Inflammatory macrophage treated with lipopolysaccharide for 4 hours (primary cell): ENCODE results near the gene CFAP20DC.
"Not testable (repeated sequence)": the region's sequence is repeated elsewhere in the genome, so short reads cannot be mapped to it uniquely, and the experiment has no call there.

Source experiments
- DNase-seq: peaks from one replicate; pipeline ENCODE4 v3.0.0-alpha.2; 2020

CFAP20DC gene

DNA sequence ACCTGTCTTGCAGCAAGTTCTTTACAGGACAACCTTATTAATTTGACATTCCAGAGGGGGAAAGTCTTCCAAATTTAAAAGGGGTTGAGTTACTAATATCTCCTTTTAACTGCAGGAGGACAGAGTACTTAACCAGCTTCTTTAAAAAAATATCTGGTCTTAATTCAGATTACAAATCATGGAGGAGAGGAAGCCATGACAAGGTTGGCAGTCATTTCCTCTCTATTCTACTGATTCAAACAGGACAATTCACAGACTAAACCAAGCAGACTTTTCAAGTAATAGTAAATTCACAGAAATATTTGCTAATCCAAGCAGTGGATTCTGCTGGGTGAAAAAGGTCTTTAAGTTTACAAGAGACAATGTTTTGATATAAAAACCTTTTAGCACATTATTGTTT lies 185.3 kb downstream of the CFAP20DC start:
- DNase-seq, result no peak

- no peak for DNase-seq
Measured at GRCh38 chr3:58863206-58863605, 186.6 kb downstream of the CFAP20DC start.

GRCh38 chr3:58861551-58861950 lies 188.3 kb downstream of the CFAP20DC start:
- DNase-seq, result no peak

- DNase-seq, result no peak
Measured at GRCh38 chr3:58858126-58858525, 191.7 kb downstream of the CFAP20DC start.

DNA sequence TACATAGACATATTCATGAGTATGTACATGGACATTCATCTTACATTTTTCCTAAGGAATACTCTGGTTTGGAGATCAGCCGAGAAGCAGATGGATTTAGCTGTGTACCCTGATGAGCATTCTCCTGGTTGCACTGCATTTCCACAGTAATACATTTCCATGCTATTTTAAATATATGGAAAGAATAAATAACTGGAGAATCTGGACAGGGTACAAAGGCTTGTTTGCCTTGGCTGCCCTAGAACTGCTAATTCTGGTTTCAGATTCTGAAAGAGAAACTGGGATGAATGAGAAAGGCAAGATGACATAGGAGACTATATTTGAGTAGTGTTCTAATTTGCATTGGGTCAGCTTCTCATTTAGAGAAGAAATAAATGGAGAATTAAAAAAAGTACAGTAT lies 192.4 kb downstream of the CFAP20DC start:
- DNase-seq, result no peak

- DNase-seq, result no peak
Measured at GRCh38 chr3:58848826-58849225, 201.0 kb downstream of the CFAP20DC start.

GRCh38 chr3:58842050-58842747 lies 207.6 kb downstream of the CFAP20DC start:
- not testable (repeated sequence) for DNase-seq

GRCh38 chr3:58840949-58841348 lies 208.9 kb downstream of the CFAP20DC start:
- DNase-seq, result no peak

GRCh38 chr3:58839964-58840363 lies 209.9 kb downstream of the CFAP20DC start:
- no peak for DNase-seq

- no peak for DNase-seq
Measured at GRCh38 chr3:58839187-58839586, 210.6 kb downstream of the CFAP20DC start.

DNA sequence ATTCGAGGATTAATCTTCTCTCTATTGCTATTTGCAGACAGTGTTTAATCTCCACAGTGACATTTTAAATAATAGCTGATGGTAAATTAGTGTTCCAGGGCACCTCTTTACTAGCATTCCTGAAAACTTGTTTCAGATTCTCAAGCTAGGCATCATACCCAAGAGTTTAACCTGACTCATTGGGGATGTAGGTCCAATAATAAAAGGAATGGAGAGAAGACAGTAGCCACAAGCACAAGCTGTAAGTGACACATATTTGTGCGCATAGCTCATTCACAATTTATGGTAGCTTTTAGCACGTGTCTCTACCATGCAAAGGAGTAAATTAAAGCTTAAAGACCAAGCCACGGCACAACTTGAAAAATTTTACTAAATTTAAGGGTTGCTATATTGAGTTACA lies 212.0 kb downstream of the CFAP20DC start:
- DNase-seq, result no peak

DNA sequence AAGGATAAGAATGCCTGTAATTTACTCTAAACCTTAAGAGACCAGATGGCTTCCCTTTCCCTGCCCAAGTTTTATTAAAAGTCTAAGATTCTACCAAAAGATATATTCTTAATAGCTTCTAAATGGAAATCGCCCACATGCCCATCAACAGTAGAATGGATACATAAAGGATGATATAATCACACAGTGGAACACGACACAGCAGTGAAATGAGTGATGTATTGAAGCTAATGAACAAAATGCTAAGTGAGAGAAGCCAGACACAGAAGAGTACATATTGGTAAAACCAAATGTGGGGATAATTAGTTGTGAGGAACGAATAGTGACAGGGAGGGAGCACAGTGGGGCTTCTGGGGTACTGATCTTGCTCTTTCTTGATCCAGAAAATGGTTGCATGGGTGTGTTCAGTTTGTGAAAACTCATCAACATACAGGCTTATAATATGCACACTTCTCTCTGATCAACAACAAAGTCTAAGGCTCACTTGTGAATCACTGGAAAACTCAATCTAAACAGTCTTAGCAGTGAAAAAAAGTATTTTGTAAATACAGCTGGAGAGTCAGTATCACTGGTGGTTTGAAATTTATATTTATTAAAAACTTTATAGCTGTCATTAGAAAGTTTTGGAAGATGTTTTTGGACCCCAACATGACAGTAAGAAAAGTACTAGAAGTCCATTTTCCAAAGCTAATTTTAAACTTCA lies 212.5 kb downstream of the CFAP20DC start:
- no peak for DNase-seq

- DNase-seq, result no peak
Measured at GRCh38 chr3:58835086-58835485, 214.7 kb downstream of the CFAP20DC start.

- DNase-seq, result no peak
Measured at GRCh38 chr3:58833491-58833890, 216.3 kb downstream of the CFAP20DC start.

- DNase-seq, result no peak
Measured at GRCh38 chr3:58829321-58830000, 220.4 kb downstream of the CFAP20DC start.

GRCh38 chr3:58824777-58825176 lies 225.0 kb downstream of the CFAP20DC start:
- no peak for DNase-seq

GRCh38 chr3:58824285-58824684 lies 225.5 kb downstream of the CFAP20DC start:
- DNase-seq, result peak; percentile 8

- DNase-seq, result not testable (repeated sequence)
Measured at GRCh38 chr3:58806551-58807244, 243.1 kb downstream of the CFAP20DC start.

GRCh38 chr3:58804914-58805313 lies 244.9 kb downstream of the CFAP20DC start:
- DNase-seq, result no peak

DNA sequence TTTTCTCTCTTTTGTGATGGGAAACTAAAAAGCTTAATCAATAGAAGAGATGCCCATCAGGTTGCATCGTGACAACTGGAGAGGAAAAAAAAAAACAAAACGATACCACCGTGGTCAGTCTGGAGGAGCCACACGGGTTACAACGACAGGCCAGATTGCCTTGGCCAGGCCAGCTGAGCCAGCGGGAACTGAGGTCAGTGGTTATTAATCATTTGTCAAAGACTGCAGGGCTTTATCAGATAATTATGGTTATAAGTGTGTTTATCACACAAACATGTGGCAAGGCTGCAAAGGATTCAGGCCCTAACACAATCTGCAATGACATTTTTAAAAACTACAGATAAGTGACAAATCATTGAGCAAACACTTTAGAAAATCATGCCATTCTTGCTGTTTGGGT lies 248.3 kb downstream of the CFAP20DC start:
- no peak for DNase-seq

GRCh38 chr3:58800940-58801339 lies 248.9 kb downstream of the CFAP20DC start:
- DNase-seq, result no peak

DNA sequence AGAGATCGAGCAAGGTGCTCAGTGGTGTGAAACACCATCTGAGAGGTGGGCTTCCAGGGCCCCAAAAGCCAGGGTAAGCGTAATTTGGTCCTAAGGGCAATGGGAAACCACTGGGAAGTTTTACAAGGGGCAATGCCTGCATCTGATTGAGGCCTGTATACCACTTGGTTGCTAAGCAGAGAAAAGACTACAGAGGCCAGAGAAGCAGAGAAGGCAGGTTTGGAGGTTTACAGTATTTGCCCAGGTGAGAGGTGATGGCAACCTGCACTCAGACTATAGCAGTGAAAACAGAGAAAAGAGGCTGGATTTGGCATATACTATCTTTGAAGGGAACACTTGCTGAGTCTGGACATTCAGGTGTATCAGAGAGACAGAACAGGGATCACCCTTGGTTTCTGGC lies 249.8 kb downstream of the CFAP20DC start:
- no peak for DNase-seq

DNA sequence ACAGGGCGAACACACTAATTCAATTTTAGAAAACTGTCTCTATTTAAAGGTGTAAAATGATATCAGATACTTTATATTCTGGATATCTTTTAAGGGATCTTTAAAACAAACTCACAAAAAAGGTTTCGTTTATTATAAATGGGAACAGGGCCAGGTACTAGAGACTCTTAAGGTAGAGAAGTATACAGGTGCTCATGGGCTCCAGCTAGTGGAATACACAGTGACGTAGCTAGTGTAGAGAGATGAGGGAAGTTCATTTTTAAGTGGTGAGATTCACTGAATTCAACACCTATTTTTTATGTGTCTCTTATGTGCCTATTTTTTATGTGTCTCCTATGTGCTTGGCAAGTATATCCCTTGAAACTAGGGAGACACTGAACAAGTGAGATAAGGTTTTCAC lies 250.6 kb downstream of the CFAP20DC start:
- DNase-seq, result no peak
